NCI-H187 treated with DMSO at 0.1 percent for 48 hours (cell line): ENCODE results near the gene ADARB1.

Experiments
- DNase-seq: peaks from one replicate; lab custom pipeline; 2025; lab: John Stamatoyannopoulos, UW

The ADARB1 gene

GRCh38 chr21:45172420-45172819 lies 98.0 kb downstream of the ADARB1 start:
- DNase-seq: no peak

GRCh38 chr21:45175326-45176095 lies 101.1 kb downstream of the ADARB1 start:
- DNase-seq: no peak

GRCh38 chr21:45176141-45176540 lies 101.8 kb downstream of the ADARB1 start:
- DNase-seq: no peak

- no peak for DNase-seq
These were observed 102.7 kb downstream of the ADARB1 start for GRCh38 chr21:45177039-45177438.

- DNase-seq: no peak
These were observed 103.8 kb downstream of the ADARB1 start for GRCh38 chr21:45178070-45178608.

- no peak for DNase-seq
These were observed 104.6 kb downstream of the ADARB1 start for GRCh38 chr21:45178971-45179370.

- no peak for DNase-seq
These were observed 105.3 kb downstream of the ADARB1 start for GRCh38 chr21:45179568-45180245.

GRCh38 chr21:45180246-45180599 lies 105.8 kb downstream of the ADARB1 start:
- no peak for DNase-seq

GRCh38 chr21:45182958-45183357 lies 108.6 kb downstream of the ADARB1 start:
- DNase-seq: no peak

GRCh38 chr21:45183852-45184251 lies 109.5 kb downstream of the ADARB1 start:
- no peak for DNase-seq

GRCh38 chr21:45184869-45185268 lies 110.5 kb downstream of the ADARB1 start:
- no peak for DNase-seq

GRCh38 chr21:45186709-45187108 lies 112.3 kb downstream of the ADARB1 start:
- DNase-seq: no peak

GRCh38 chr21:45187646-45188045 lies 113.3 kb downstream of the ADARB1 start:
- DNase-seq: no peak

- no peak for DNase-seq
These were observed 115.6 kb downstream of the ADARB1 start for GRCh38 chr21:45190013-45190412.

GRCh38 chr21:45192332-45192731 lies 118.0 kb downstream of the ADARB1 start:
- no peak for DNase-seq

- no peak for DNase-seq
These were observed 122.2 kb downstream of the ADARB1 start for GRCh38 chr21:45196620-45197019.

GRCh38 chr21:45199201-45199600 lies 124.8 kb downstream of the ADARB1 start:
- no peak for DNase-seq

GRCh38 chr21:45200031-45200430 lies 125.7 kb downstream of the ADARB1 start:
- DNase-seq: no peak

- no peak for DNase-seq
These were observed 126.4 kb downstream of the ADARB1 start for GRCh38 chr21:45200581-45201296.

GRCh38 chr21:45202344-45202743 lies 128.0 kb downstream of the ADARB1 start:
- no peak for DNase-seq

- no peak for DNase-seq
These were observed 128.5 kb downstream of the ADARB1 start for GRCh38 chr21:45202889-45203288.

GRCh38 chr21:45203983-45204382 lies 129.6 kb downstream of the ADARB1 start:
- no peak for DNase-seq

- no peak for DNase-seq
These were observed 130.0 kb downstream of the ADARB1 start for GRCh38 chr21:45204395-45204794.
